Rectal smooth muscle tissue (tissue), 1 donor: ENCODE results near the gene ORMDL2.
"Not testable (repeated sequence)": the region's sequence is repeated elsewhere in the genome, so short reads cannot be mapped to it uniquely, and the experiment has no call there.

Experiments used
- H3K27ac ChIP-seq: one replicate; pipeline ENCODE4 v1.7.0; 2013; ENCODE audit warnings: low read depth, low read length, inconsistent platforms
- H3K27me3 ChIP-seq: one replicate; pipeline ENCODE4 v1.7.0; 2013; ENCODE audit warnings: low read length; ENCODE audit not compliant: control insufficient read depth, insufficient read depth
- H3K36me3 ChIP-seq: one replicate; pipeline ENCODE4 v1.7.0; 2013; ENCODE audit warnings: low read length; ENCODE audit not compliant: control insufficient read depth, insufficient read depth
- H3K4me1 ChIP-seq: one replicate; pipeline ENCODE4 v1.7.0; 2013; ENCODE audit warnings: low read length; ENCODE audit not compliant: control insufficient read depth, insufficient read depth
- H3K4me3 ChIP-seq: one replicate; pipeline ENCODE4 v1.7.0; 2013; ENCODE audit warnings: low read length
- H3K9ac ChIP-seq: one replicate; pipeline ENCODE4 v1.7.0; 2013; ENCODE audit warnings: low read length

Gene ORMDL2

DNA sequence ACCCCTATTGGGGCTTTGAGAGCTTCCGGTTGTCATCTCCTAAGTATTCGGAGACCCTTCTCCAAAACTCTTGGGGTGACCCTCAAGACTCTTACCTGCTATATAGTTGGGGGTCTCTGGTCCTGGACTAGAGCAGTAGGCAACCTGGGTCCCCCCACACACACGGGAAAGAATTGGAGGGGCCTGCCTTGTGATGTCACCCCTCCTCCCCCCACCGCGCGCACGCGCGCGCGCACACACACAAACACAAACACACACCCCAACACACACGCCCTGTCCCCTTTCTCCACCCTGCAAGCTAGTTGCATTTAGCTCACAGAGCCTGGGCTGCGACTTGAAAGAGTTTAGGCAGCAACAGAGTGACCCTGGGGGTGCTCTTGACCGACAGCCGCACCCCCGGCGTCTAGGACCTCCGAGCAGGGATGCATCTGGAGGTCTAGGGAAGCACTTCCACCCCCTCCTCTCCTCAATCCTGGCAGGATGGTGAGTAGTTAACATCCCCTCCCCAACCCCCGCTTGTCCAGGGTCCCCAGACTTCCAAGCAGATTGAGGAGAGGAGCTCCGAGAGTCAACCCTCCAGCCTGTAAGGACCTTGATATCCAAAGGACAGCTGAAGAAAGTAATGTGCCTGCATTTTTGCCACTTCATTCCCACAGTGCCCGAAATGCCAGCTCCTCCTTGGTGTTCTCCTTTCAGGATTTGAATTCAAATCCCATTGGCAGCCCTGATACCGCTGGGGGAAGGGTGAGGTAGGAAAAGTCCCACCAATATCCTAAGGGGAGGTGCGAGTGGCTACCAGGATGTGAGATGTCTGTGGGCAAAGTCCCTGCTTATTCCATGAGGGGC is 13.0 kb downstream of the ORMDL2 start:
- H3K4me1 ChIP-seq = peaks cover 5% of the 10 kb centered on the region
- H3K27ac ChIP-seq = peak overlapping the region; percentile 85
- H3K27me3 ChIP-seq = no peaks in the 10 kb centered on the region
- peak overlapping the region; percentile 84 for H3K9ac ChIP-seq
- peak overlapping the region; percentile 80 for H3K4me3 ChIP-seq
- no peaks in the 10 kb centered on the region for H3K36me3 ChIP-seq

DNA sequence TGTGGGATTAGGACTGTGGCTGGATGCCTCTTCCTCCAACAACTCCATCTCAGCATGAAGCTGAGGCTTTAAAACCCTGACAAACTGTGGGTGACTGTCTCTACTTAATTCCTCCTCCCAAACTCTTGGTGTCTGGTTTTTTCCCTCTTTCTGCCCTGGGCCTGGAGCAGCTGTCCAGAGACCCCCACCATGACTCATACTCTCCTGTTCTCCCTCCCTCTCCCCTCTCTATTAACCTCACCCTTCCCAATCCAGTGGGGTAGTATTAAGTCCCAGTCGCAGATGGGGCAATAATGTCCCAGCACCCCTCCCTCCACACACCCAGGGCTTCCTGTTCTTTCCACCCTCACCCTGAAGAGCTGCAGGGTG is 13.6 kb downstream of the ORMDL2 start:
- Histone ChIP-seq H3K4me3 (peak overlapping the region; percentile 80), H3K27ac (peak overlapping the region; percentile 85), H3K36me3 (no peaks in the 10 kb centered on the region), H3K9ac (no peak overlapping the region), H3K27me3 (no peaks in the 10 kb centered on the region), H3K4me1 (peaks cover 5% of the 10 kb centered on the region)

DNA sequence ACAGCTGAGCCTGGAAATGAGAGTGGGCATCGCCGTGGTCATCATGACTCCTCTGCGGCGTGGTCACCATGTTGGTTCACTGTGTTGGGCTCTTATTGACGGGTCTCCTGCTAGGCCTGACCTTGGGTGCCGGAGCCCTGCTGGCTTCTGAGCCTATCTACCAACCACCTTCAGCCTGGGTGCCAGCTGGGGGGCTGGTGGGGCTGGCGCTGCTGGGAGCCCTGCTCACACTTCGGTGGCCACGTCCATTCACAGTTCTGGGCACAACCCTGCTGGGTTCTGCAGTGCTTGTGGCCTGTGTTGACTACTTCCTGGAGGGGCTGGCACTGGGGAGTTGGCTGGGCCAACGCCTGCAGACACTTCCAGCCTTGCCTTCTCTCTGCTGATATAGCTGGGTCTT is 15.2 kb downstream of the ORMDL2 start:
- H3K36me3 ChIP-seq = no peaks in the 10 kb centered on the region
- H3K4me3 ChIP-seq = no peak overlapping the region
- H3K9ac ChIP-seq = no peak overlapping the region
- no peak overlapping the region for H3K27ac ChIP-seq
- peaks cover 3% of the 10 kb centered on the region for H3K4me1 ChIP-seq
- no peaks in the 10 kb centered on the region for H3K27me3 ChIP-seq

DNA sequence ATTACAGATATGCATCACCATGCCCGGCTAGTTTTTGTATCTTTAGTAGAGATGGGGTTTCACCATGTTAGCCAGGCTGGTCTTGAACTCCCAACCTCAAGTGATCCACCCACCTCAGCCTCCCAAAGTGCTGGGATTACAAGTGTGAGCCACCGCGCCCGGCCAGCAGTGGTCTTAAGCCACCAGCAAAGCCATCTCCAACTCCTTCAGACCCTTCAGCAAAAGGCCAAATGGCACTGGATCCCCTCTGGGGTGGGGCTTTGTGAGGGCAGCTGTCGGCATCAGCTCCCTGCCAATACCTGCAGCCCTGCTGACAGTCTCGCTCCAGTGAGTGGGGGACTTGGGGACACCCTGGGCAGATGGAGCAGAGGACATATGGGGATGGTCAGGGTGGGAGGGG is 16.6 kb downstream of the ORMDL2 start:
- H3K9ac ChIP-seq, H3K36me3 ChIP-seq, H3K27me3 ChIP-seq, H3K27ac ChIP-seq, H3K4me1 ChIP-seq, H3K4me3 ChIP-seq: not testable (repeated sequence)

DNA sequence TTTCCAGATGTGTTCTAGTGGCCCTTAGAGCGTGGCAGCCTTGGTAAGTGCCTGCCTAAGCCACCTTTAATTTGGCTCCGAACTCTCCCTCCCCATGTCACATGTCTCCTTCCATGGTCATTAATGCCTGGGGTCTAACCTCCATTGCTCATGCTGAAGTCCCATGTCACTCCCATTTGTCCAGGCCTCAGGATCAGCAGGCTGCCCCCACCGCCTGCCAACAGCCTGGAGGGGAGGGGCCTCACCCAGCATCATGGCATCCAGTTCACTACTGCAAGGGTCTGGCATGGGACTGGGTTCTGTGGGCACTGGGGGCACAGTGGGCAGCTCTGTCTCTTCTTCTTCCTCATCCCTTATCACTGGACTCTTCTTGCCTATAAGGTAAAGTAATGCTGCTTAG is 20.5 kb downstream of the ORMDL2 start:
- H3K4me3 ChIP-seq = no peak overlapping the region
- no peaks in the 10 kb centered on the region for H3K36me3 ChIP-seq
- H3K27ac ChIP-seq = no peak overlapping the region
- no peaks in the 10 kb centered on the region for H3K4me1 ChIP-seq
- no peak overlapping the region for H3K9ac ChIP-seq
- no peaks in the 10 kb centered on the region for H3K27me3 ChIP-seq

DNA sequence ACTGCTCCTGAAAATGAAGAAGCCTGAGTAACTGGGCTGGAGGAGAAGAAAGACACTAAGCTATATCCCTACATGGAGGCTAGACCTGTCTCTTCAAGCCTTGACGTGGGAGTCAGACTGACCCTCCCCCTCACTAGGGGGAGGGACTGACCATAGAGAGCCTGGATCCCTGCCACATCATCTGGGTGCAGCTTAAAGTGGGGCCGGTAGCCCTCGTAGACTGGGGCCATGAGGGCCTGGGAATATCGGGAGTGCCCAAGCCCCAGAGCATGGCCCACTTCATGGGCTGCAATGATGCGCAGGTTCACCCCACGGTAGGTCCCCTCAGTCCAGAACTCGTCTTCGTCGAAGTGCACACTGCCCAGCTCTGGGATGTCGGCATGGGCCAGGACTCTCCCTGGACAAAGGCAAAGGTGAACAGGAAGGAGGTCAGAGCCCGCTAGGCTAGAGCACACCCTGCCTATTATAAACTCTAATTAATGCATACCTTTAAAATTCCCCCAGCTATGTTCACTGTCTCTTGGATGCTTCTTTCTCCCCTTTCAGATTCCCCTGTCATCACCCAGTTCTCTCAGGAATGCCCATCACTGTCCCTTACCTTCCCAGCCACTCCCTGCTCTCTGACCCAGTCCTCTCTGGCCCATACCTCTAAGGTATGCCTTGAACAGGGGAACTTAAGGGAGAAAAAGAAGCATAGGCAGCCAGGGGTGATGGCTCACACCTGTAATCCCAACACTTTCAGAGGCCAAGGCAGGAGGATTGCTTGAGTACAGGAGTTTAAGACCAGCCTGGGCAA is 21.7 kb downstream of the ORMDL2 start:
- H3K4me3 ChIP-seq = no peak overlapping the region
- H3K27ac ChIP-seq = no peak overlapping the region
- no peaks in the 10 kb centered on the region for H3K27me3 ChIP-seq
- H3K9ac ChIP-seq = no peak overlapping the region
- H3K4me1 ChIP-seq = no peaks in the 10 kb centered on the region
- H3K36me3 ChIP-seq = no peaks in the 10 kb centered on the region

DNA sequence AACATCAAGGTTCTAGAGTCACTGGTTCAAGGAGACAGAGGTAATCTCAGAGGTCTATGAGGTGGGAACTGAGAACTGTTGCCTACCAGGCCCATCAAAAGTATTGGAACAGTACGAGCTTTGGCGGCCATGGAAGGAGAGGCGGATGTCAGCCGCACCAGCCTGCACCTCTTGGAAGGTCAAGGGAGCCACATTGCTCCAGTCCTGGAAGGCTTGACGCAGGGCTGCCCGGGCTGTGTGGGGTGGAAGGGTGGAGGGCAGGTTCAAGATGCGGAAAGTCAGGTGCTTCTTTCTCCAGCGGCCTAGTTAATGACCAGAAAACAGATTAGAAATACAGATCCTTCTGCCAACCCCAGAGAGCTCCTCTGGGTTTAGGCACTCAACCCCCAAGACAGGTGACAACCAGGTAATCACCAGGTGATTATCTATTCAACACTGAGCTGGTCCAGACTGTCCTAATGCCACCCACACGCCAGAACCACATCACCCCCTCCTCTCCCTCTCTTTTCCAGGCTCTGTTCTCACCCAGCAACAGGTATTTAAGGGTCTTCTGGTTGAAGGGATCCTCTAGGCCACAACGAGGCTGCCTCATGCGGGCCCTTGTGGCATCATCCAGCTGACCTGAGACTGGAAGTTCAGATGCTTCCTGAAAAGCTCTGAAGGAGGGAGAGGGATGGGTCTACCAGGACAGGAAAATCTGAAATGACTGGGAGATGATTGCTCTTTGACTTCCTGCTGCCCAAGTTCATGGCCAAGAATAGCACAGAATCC is 22.9 kb downstream of the ORMDL2 start:
- Histone ChIP-seq H3K27ac (no peak overlapping the region), H3K4me3 (no peak overlapping the region)

DNA sequence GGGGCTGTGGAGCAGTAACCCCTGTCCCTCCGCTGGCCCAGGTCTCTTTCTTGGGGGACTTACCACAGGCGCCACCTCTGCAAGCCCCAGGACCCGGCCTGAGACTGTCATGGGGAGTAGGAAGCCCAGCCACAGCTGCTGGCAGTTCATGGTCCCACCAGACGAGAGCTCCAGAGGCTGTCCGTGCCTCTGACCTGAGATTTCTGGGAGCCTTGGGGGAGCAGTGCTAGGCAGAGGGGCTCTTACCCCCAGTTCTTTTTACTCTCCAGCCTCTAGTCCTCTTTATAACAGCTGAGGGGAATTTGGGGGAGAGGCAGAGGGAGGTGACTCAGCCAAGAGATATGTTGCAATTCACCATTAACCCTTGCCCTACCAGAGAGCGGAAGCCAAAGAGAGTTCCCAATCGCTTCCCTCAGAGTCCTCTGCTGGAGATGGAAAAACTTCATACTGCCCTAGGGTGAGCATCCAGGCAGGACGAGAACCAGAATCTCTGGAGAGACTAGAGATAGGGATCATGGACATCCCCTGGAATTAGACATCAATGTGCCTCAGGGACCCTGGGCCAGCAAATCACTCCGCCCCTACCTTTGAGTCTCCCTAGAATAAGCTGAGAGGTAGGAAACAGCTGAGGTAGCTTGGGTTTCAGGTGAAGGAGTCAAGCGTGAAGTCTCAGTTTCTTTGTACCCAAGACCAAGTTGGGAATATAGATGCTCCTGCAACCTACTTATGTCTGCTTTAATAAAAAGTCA is 25.0 kb downstream of the ORMDL2 start, which contains the start of gene MMP19:
Gene MMP19, minus strand, starts transcription at position 256 of the 749 bp plus-strand sequence. Its CDS starts 106 bp downstream, at position 150.
- Histone ChIP-seq H3K4me1 (no peaks in the 10 kb centered on the region), H3K27ac (peak within 1 kb of the TSS; percentile 64), H3K9ac (peak within 1 kb of the TSS; percentile 77), H3K4me3 (peak within 1 kb of the TSS; percentile 67), H3K36me3 (no peaks in the 10 kb centered on the region), H3K27me3 (no peaks in the 10 kb centered on the region)

More for the DNA sequence above, 22.9 kb downstream of the ORMDL2 start:
- Histone ChIP-seq H3K9ac (no peak overlapping the region), H3K27me3 (no peaks in the 10 kb centered on the region), H3K4me1 (no peaks in the 10 kb centered on the region), H3K36me3 (no peaks in the 10 kb centered on the region)

DNA sequence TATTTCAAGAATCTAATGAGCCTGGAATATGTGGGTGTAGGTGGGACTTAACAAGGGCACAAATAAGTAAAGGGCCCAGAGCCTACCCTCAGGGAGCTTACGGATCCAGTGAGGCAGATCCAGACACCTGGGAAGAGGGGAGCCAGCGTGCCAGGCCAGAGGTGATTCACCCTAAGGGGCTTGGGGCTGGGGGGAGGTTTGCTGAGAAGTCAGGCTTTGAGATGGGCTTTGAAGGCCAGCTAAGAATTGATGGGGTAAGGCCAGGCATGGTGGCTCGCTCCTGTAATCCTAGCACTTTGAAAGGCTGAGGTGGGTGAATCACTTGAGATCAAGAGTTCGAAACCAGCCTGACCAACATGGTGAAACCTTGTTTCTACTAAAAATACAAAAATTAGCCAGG is 25.6 kb downstream of the ORMDL2 start:
- H3K9ac ChIP-seq = no peak overlapping the region
- no peak overlapping the region for H3K4me3 ChIP-seq
- H3K36me3 ChIP-seq = no peaks in the 10 kb centered on the region
- H3K27me3 ChIP-seq = no peaks in the 10 kb centered on the region
- no peak overlapping the region for H3K27ac ChIP-seq
- no peaks in the 10 kb centered on the region for H3K4me1 ChIP-seq

DNA sequence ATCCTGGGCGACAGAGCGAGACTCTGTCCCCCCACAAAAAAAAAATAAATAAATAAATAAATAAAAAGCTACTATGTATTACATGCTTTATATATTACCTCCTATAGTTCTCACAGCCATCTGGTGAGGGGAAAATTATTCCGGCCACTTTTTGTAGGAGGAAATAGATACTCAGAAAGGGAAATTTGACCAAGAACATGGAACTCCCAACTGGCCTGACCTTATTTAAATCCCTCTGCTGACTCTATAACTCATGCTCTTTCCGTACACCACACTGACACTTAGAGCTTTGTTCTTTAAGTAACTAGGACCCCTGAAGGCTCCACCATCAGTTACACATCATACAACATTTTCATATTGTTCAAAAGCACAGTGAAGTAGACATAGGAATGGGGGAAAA is 27.1 kb downstream of the ORMDL2 start:
- H3K36me3 ChIP-seq = no peaks in the 10 kb centered on the region
- H3K27ac ChIP-seq = no peak overlapping the region
- H3K27me3 ChIP-seq = no peaks in the 10 kb centered on the region
- no peak overlapping the region for H3K9ac ChIP-seq
- no peaks in the 10 kb centered on the region for H3K4me1 ChIP-seq
- H3K4me3 ChIP-seq = no peak overlapping the region

DNA sequence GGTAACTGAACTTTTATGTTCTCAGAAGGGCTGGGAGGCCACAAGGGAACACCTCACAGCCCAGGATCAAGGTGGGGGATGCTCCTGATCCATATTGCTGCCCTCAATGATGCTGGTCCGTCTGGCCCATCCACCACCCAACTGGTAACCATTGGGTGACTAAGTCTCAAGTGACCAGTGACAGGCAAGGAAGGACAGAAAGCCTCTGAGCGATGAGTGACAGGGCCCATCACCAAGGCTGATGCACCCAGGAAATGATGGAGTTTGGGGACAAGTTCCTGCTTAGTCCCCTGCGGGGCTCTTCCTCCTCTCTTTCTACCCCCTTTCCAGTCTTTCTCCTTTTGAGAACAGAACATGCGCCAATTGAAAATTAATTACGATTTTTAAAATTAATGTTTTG is 27.5 kb downstream of the ORMDL2 start:
- Histone ChIP-seq H3K27ac (no peak overlapping the region), H3K36me3 (no peaks in the 10 kb centered on the region), H3K9ac (no peak overlapping the region), H3K4me3 (no peak overlapping the region), H3K4me1 (no peaks in the 10 kb centered on the region), H3K27me3 (no peaks in the 10 kb centered on the region)
